HEK293 (cell line): ENCODE data around the gene LRRC10B.

Source experiments
- AEBP2 ChIP-seq: fragments of 450-650 bp; formaldehyde crosslinking; IDR thresholded peaks from 2 replicates; pipeline ENCODE4 v1.5.1; 2016; ENCODE audit warnings: missing biosample characterization, missing genetic modification characterization, borderline replicate concordance
- KLF10 ChIP-seq: fragments of 450-650 bp; IDR thresholded peaks from 2 replicates; pipeline ENCODE4 v1.5.1; 2018; ENCODE audit warnings: missing biosample characterization, mild to moderate bottlenecking, missing genetic modification characterization
- OVOL3 ChIP-seq: fragments of 450-650 bp; formaldehyde crosslinking; IDR thresholded peaks from 2 replicates; pipeline ENCODE4 v1.5.1; 2016; ENCODE audit warnings: missing biosample characterization, missing genetic modification characterization
- PATZ1 ChIP-seq: fragments of 450-650 bp; formaldehyde crosslinking; IDR thresholded peaks from 2 replicates; pipeline ENCODE4 v1.5.1; 2016; ENCODE audit warnings: missing biosample characterization, missing genetic modification characterization
- PRDM4 ChIP-seq: fragments of 450-650 bp; formaldehyde crosslinking; IDR thresholded peaks from 2 replicates; pipeline ENCODE4 v1.5.1; 2017; ENCODE audit warnings: missing biosample characterization, missing genetic modification characterization
- RBAK ChIP-seq: fragments of 450-650 bp; formaldehyde crosslinking; IDR thresholded peaks from 2 replicates; pipeline ENCODE4 v1.5.1; 2016; ENCODE audit warnings: missing biosample characterization, missing genetic modification characterization
- SALL2 ChIP-seq: fragments of 450-650 bp; formaldehyde crosslinking; IDR thresholded peaks from 2 replicates; pipeline ENCODE4 v1.5.0; 2017; ENCODE audit warnings: missing biosample characterization, mild to moderate bottlenecking, missing genetic modification characterization, borderline replicate concordance
- ZBTB1 ChIP-seq: fragments of 450-650 bp; formaldehyde crosslinking; IDR thresholded peaks from 2 replicates; pipeline ENCODE4 v1.5.1; 2016; ENCODE audit warnings: missing biosample characterization, missing genetic modification characterization
- ZBTB17 ChIP-seq: fragments of 450-650 bp; formaldehyde crosslinking; IDR thresholded peaks from 2 replicates; pipeline ENCODE4 v1.5.1; 2016; ENCODE audit warnings: missing biosample characterization, missing genetic modification characterization
- ZBTB20 ChIP-seq: fragments of 450-650 bp; formaldehyde crosslinking; IDR thresholded peaks from 2 replicates; pipeline ENCODE4 v1.5.1; 2016; ENCODE audit warnings: missing biosample characterization, missing genetic modification characterization
- ZFP69B ChIP-seq: fragments of 450-650 bp; formaldehyde crosslinking; IDR thresholded peaks from 2 replicates; pipeline ENCODE4 v1.5.1; 2016; ENCODE audit warnings: missing biosample characterization, missing genetic modification characterization
- ZNF16 ChIP-seq: fragments of 450-650 bp; formaldehyde crosslinking; IDR thresholded peaks from 2 replicates; pipeline ENCODE4 v1.5.1; 2016; ENCODE audit warnings: low read depth, missing biosample characterization, missing genetic modification characterization
- ZNF202 ChIP-seq: fragments of 450-650 bp; formaldehyde crosslinking; IDR thresholded peaks from 2 replicates; pipeline ENCODE4 v1.5.1; 2016; ENCODE audit warnings: missing biosample characterization, missing genetic modification characterization, borderline replicate concordance
- ZNF211 ChIP-seq: fragments of 450-650 bp; formaldehyde crosslinking; IDR thresholded peaks from 2 replicates; pipeline ENCODE4 v1.5.1; 2016; ENCODE audit warnings: low read depth, missing biosample characterization, missing genetic modification characterization
- ZNF23 ChIP-seq: fragments of 450-650 bp; formaldehyde crosslinking; IDR thresholded peaks from 2 replicates; pipeline ENCODE4 v1.5.1; 2016; ENCODE audit warnings: missing biosample characterization, missing genetic modification characterization, borderline replicate concordance
- ZNF266 ChIP-seq: fragments of 450-650 bp; formaldehyde crosslinking; IDR thresholded peaks from 2 replicates; pipeline ENCODE4 v1.5.1; 2016; ENCODE audit warnings: missing biosample characterization, missing genetic modification characterization, low read depth
- ZNF341 ChIP-seq: fragments of 450-650 bp; formaldehyde crosslinking; IDR thresholded peaks from 2 replicates; pipeline ENCODE4; 2016; ENCODE audit warnings: low read depth, missing biosample characterization, missing genetic modification characterization
- ZNF362 ChIP-seq: fragments of 450-650 bp; formaldehyde crosslinking; IDR thresholded peaks from 2 replicates; pipeline ENCODE4 v1.5.1; 2016; ENCODE audit warnings: missing biosample characterization, missing genetic modification characterization
- ZNF394 ChIP-seq: fragments of 450-650 bp; formaldehyde crosslinking; IDR thresholded peaks from 2 replicates; pipeline ENCODE4 v1.5.1; 2016; ENCODE audit warnings: missing biosample characterization, missing genetic modification characterization, mild to moderate bottlenecking, moderate library complexity, borderline replicate concordance
- ZNF404 ChIP-seq: fragments of 450-650 bp; formaldehyde crosslinking; IDR thresholded peaks from 2 replicates; pipeline ENCODE4 v1.5.1; 2017; ENCODE audit warnings: missing biosample characterization, missing genetic modification characterization
- ZNF48 ChIP-seq: fragments of 450-650 bp; formaldehyde crosslinking; IDR thresholded peaks from 2 replicates; pipeline ENCODE4 v1.5.1; 2016; ENCODE audit warnings: missing biosample characterization, missing genetic modification characterization
- ZNF514 ChIP-seq: fragments of 450-650 bp; formaldehyde crosslinking; IDR thresholded peaks from 2 replicates; pipeline ENCODE4 v1.5.1; 2016; ENCODE audit warnings: missing biosample characterization, missing genetic modification characterization
- ZNF555 ChIP-seq: fragments of 450-650 bp; formaldehyde crosslinking; conservative IDR thresholded peaks from 2 replicates; pipeline ENCODE4 v1.5.1; 2017; ENCODE audit warnings: missing biosample characterization, mild to moderate bottlenecking, missing genetic modification characterization, inconsistent platforms
- ZNF558 ChIP-seq: fragments of 450-650 bp; formaldehyde crosslinking; IDR thresholded peaks from 2 replicates; pipeline ENCODE4 v1.5.1; 2016; ENCODE audit warnings: missing biosample characterization, missing genetic modification characterization
- ZNF660 ChIP-seq: fragments of 450-650 bp; IDR thresholded peaks from 2 replicates; pipeline ENCODE4 v1.5.1; 2018; ENCODE audit warnings: missing biosample characterization, mild to moderate bottlenecking, missing genetic modification characterization
- ZNF768 ChIP-seq: fragments of 450-650 bp; formaldehyde crosslinking; IDR thresholded peaks from 2 replicates; pipeline ENCODE4 v1.5.1; 2018; ENCODE audit warnings: missing biosample characterization, mild to moderate bottlenecking, missing genetic modification characterization
- ZNF837 ChIP-seq: fragments of 450-650 bp; formaldehyde crosslinking; IDR thresholded peaks from 2 replicates; pipeline ENCODE4 v1.5.1; 2016; ENCODE audit warnings: missing biosample characterization, missing genetic modification characterization
- TF ChIP-seq, protein P1 (sequence below): fragments of 450-650 bp; formaldehyde crosslinking; conservative IDR thresholded peaks from 2 replicates; pipeline ENCODE4 v1.5.1; 2016; ENCODE audit warnings: low read depth, missing biosample characterization, missing genetic modification characterization

Gene LRRC10B

GRCh38 chr11:61507012-61507768 is 1.4 kb upstream of the LRRC10B start (continued):
- TF ChIP-seq ZFP69B (tag by site-specific recombination) (no peak), KLF10 (tag by site-specific recombination) (no peak), PRDM4 (tag by site-specific recombination) (no peak), ZNF266 (tag by site-specific recombination) (0 out of 2 replicates have a peak, but pooled peaks have one; percentile 27), ZNF362 (tag by site-specific recombination) (no peak), ZNF837 (tag by site-specific recombination) (no peak), RBAK (tag by site-specific recombination) (no peak), AEBP2 (no peak), ZNF514 (tag by site-specific recombination) (no peak), OVOL3 (tag by site-specific recombination) (no peak), ZNF394 (tag by site-specific recombination) (peak; percentile 92), ZNF211 (no peak), ZBTB17 (tag by site-specific recombination) (no peak), ZNF558 (tag by site-specific recombination) (no peak), ZNF341 (no peak), ZNF202 (tag by site-specific recombination) (peak; percentile 59; the same call in 1 of the 2 replicates), ZNF768 (tag by site-specific recombination) (no peak), SALL2 (no peak), ZBTB1 (tag by site-specific recombination) (no peak), ZNF23 (tag by site-specific recombination) (no peak), ZNF555 (no peak; the same call in none of the 2 replicates), PATZ1 (tag by site-specific recombination) (no peak), ZNF404 (tag by site-specific recombination) (no peak), ZNF48 (tag by site-specific recombination) (no peak), ZNF660 (tag by site-specific recombination) (no peak), ZNF16 (tag by site-specific recombination) (no peak), ZBTB20 (tag by site-specific recombination) (no peak)
- TF ChIP-seq, protein P1, sequence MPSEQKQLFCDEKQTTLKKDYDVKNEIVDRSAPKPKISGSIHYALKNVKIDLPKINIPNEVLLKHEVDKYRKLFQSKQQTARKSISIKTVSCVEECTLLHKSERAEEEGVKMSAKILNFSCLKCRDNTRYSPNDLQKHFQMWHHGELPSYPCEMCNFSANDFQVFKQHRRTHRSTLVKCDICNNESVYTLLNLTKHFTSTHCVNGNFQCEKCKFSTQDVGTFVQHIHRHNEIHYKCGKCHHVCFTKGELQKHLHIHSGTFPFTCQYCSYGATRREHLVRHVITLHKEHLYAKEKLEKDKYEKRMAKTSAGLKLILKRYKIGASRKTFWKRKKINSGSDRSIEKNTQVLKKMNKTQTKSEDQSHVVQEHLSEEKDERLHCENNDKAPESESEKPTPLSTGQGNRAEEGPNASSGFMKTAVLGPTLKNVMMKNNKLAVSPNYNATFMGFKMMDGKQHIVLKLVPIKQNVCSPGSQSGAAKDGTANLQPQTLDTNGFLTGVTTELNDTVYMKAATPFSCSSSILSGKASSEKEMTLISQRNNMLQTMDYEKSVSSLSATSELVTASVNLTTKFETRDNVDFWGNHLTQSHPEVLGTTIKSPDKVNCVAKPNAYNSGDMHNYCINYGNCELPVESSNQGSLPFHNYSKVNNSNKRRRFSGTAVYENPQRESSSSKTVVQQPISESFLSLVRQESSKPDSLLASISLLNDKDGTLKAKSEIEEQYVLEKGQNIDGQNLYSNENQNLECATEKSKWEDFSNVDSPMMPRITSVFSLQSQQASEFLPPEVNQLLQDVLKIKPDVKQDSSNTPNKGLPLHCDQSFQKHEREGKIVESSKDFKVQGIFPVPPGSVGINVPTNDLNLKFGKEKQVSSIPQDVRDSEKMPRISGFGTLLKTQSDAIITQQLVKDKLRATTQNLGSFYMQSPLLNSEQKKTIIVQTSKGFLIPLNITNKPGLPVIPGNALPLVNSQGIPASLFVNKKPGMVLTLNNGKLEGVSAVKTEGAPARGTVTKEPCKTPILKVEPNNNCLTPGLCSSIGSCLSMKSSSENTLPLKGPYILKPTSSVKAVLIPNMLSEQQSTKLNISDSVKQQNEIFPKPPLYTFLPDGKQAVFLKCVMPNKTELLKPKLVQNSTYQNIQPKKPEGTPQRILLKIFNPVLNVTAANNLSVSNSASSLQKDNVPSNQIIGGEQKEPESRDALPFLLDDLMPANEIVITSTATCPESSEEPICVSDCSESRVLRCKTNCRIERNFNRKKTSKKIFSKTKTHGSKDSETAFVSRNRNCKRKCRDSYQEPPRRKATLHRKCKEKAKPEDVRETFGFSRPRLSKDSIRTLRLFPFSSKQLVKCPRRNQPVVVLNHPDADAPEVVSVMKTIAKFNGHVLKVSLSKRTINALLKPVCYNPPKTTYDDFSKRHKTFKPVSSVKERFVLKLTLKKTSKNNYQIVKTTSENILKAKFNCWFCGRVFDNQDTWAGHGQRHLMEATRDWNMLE (tag by site-specific recombination): peak; percentile 86
